Fibroblast of the aortic adventitia (primary cell): ENCODE measurements around the gene IGLON5. TPM values are rescaled to one million over a fixed set of nuclear protein-coding genes. Genes with fewer than 3 reads are reported as not detected.

ENCODE experiments used
- DNase-seq: peaks from one replicate; pipeline ENCODE4 v3.0.0-alpha.2; 2010; ENCODE audit warnings: low read depth
- H3K4me3 ChIP-seq: 2 replicates; pipeline ENCODE4 v1.5.1; 2011; ENCODE audit warnings: low read depth, mild to moderate bottlenecking, control low read depth, low read length, moderate library complexity
- CTCF ChIP-seq: IDR thresholded peaks from 2 replicates; pipeline ENCODE4 v1.5.1; 2011; ENCODE audit warnings: mild to moderate bottlenecking, low read length, control low read depth, inconsistent platforms; ENCODE audit not compliant: insufficient read depth
- total RNA-seq: library from RNA; depleted of rRNA; stranded (reverse); fragments of >200 nt; gene quantifications from 2 replicates; pipeline ENCODE4 v1.2.3, GENCODE V29; 2012; ENCODE audit warnings: low replicate concordance

Gene IGLON5
- total RNA-seq, 1 donor, result not detected

GRCh38 chr19:51327066-51328001, 15.9 kb downstream of the IGLON5 start:
- peak; percentile 28 for DNase-seq
- peak overlapping the region; percentile 44 for H3K4me3 ChIP-seq
- TF ChIP-seq CTCF, result no peak

GRCh38 chr19:51329411-51329810, 18.0 kb downstream of the IGLON5 start:
- no peak overlapping the region for H3K4me3 ChIP-seq
- no peak for TF ChIP-seq CTCF
- no peak for DNase-seq

GRCh38 chr19:51330366-51330765, 18.9 kb downstream of the IGLON5 start:
- H3K4me3 ChIP-seq, result no peak overlapping the region
- TF ChIP-seq CTCF, result no peak
- DNase-seq, result no peak

GRCh38 chr19:51331193-51331592, 19.7 kb downstream of the IGLON5 start:
- H3K4me3 ChIP-seq, result no peak overlapping the region
- no peak for TF ChIP-seq CTCF
- DNase-seq, result no peak

- H3K4me3 ChIP-seq, result no peak overlapping the region
- DNase-seq, result no peak
- no peak for TF ChIP-seq CTCF
Measured at GRCh38 chr19:51331716-51332115, 20.3 kb downstream of the IGLON5 start.

GRCh38 chr19:51333836-51334460, 22.5 kb downstream of the IGLON5 start:
- H3K4me3 ChIP-seq, result no peak overlapping the region
- TF ChIP-seq CTCF, result no peak
- DNase-seq, result no peak
